Measurements from ENCODE around the gene DDX4.
"Not testable (repeated sequence)": the region's sequence is repeated elsewhere in the genome, so short reads cannot be mapped to it uniquely, and the experiment has no call there.

The DDX4 gene

DNA sequence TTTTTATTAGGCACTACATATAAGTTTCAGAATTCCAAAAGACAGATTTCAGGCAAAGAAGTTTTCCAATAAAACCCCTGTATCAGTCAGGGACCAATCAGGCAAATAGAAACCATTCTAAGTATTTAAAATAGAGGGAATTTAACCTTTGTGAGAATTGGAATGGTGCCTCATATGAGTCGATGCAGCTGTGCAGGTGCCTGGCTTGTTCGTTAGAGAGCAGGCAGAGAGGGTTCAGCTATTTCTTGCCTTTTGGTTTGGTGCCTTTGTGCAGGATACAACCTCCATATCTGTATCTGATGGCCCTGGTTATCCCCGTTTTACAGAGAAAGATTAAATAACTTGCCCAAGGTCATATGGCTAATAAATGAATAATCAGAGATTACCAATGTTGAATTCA lies 6.0 kb upstream of the DDX4 start:
- no peak for DNase-seq

DNA sequence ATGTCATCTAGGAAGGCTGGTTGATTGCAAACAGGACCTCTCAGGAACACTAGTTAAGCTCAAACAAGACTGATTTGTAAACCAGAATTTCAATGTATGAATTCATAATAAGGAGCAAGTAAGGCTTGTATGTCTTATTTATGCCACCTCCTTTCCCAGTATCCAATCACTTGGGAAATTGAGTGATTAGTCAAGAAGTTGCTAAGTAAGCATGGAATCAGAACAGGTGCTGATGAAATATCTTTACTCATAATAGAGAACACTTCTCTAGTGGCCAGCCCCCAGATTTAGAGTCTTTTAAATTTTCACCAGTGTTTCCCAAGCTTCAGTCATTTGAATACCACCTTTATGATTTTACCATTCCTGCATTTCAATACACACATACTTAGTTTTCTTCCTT lies 5.3 kb upstream of the DDX4 start:
- no peak for DNase-seq

- DNase-seq = no peak
Observed at GRCh38 chr5:55734658-55735057, 3.2 kb upstream of the DDX4 start.

DNA sequence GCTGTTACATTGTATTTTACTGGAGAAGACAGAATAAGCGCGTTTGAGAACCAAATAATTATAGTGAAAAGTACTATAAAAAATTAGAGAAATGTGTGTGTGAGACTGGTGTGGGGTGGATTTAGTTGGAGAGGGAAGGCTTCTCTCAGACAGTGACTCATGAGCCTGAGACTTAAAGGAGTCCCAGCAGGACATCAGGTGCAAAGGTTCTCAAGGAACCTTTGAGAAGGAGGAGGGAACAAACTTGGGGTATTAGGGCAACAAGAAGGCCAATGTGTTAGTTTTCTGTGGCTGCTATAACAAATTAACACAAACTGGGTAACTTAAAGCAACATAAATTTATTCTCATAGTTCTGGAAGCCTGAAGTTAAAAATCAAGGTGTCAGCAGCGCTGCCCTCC lies 4.9 kb downstream of the DDX4 start:
- DNase-seq = no peak

DNA sequence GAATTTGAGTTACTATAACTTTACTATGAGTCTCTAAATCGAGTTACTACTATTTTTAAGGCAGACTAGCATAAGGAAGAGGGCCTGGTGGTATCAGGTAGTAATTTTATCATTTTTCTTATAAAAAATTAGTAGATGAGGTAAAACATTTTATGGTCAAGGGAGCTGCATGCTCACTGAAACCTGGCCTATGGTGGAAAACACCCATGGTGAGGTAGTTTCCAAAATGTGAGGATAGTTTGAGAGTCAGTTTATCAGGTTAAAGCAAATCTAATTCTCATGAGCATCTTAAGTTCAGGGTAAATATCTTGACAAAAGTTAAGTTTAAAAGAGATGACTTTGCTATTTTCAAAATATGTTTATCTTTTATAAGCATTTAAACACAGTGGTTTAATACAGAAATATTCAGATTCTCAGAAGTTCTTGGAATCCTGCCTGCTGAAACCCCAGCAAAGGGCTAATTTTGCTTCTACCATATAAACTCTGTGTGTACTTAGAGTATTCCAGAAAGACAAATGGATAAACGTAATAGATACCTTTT lies 10.0 kb downstream of the DDX4 start:
- DNase-seq = no peak

DNA sequence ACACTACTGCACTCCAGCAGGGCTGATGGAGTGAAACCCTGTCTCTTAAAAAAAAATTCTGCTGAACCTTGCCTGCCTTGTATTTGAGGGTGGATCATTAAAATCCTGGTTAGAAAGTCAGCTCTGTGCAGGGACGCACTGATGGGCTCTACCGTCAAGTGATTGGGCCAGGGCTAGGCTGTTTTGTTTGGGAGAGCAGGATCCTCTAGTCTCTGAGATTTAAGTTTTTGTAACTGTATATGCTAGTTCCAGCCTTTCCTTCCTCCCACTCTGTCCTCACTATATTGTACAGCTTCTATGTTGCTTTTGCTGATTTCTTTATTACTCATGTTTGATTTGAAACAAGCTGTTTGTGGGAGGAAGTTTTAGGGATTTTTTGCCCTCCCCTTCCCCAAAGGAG lies 11.5 kb downstream of the DDX4 start:
- DNase-seq = no peak

DNA sequence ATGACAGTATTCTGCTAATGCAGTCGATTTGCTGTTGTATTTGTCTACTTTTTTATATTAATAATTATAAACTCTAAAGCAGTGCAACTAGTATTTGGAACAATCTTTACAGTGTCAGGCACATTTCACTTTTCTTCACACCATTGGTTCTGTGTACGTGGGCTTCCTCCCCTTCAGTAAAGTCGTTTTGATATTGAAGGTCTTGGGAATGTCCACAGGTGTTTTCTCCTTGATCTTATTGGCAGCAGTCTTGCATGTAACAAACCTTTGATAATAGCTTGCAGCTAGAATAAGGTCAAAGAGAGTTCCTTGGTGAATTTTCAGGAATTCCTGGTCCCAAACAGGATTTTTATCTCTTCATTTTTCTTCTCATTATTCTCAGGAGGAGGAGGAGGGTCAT lies 12.2 kb downstream of the DDX4 start:
- DNase-seq = no peak

DNA sequence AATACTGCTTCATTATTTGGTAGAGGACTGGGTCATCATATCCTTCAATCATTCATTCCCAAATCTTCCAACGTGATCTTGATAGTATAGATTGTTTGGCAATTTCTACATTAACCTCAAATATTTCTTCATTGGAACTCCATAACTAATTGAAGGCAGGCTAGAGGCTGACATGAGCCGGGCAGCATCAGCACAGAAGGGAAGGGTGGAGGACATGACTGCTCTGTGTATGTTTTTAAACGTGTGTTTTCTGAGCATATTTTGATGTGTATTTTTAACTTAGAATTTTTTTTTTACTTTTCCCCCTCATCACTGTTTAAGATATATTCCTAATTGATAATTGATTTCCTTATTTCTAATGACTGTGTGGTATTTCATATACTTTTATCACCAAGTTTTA lies 12.6 kb downstream of the DDX4 start:
- no peak for DNase-seq

GRCh38 chr5:55758231-55758630 lies 20.4 kb downstream of the DDX4 start:
- DNase-seq = no peak

DNA sequence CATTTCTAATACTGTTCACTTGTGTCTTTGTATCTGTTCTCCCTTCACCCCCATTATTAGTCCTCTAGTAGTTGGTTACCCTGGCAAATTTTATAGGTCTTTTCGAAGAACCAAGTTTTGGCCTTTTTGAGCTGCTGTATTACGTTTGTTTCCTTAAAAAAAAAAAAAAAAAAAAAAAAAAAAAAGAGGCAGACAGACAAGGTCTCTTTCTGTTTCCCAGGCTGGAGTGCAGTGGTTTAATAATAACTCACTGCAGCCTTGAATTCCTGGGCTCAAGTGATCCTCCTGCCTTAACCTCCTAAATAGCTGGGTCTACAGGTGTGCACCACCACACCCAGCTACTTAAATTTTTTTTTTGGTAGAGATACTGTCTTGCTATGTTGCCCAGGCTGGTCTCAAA lies 20.9 kb downstream of the DDX4 start:
- no peak for DNase-seq

DNA sequence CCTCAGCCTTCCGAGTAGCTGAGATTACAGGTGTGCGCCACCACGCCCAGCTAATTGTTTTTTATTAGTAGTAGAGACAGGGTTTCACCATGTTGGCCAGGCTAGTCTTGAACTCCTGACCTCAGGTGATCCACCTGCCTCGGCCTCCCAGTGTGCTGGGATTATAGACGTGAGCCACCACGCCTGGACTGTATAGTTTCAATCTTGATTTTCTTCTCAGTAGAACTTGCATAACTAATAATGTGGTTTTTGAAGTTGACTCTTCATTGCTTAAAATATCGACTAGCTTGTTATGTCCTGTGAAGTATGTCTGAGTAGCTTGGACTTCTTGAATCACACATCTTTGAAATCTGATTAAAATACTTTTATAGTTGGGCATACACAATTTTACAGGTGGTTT lies 23.9 kb downstream of the DDX4 start:
- not testable (repeated sequence) for DNase-seq

- no peak for DNase-seq
Observed at GRCh38 chr5:55763746-55764420, 26.0 kb downstream of the DDX4 start.

GRCh38 chr5:55768279-55768678 lies 30.4 kb downstream of the DDX4 start:
- DNase-seq = no peak

DNA sequence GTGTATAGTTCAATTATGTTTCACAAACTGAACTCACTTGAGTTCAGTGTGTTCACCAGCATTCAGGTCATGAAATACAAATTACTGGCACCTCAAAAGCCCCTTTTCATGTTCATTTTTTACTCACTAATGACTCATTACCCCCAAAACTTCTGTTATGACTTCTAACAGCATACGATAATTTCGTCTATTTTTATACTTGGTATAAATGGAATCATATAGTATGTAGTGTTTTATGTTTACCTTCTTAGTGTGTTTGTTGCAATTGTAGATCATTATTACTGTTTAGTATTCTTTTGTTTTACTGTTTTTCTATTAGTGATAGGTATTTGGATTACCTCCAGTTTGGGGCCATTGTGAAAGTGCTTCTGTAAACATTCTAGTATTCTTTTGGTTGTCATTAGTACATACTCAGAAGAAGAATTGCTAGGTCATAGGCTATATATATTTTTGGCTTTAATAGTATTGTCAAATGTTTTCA lies 33.4 kb downstream of the DDX4 start:
- no peak for DNase-seq

GRCh38 chr5:55773057-55773456 lies 35.2 kb downstream of the DDX4 start:
- DNase-seq = no peak

- no peak for DNase-seq
Observed at GRCh38 chr5:55777332-55777731, 39.5 kb downstream of the DDX4 start.

DNA sequence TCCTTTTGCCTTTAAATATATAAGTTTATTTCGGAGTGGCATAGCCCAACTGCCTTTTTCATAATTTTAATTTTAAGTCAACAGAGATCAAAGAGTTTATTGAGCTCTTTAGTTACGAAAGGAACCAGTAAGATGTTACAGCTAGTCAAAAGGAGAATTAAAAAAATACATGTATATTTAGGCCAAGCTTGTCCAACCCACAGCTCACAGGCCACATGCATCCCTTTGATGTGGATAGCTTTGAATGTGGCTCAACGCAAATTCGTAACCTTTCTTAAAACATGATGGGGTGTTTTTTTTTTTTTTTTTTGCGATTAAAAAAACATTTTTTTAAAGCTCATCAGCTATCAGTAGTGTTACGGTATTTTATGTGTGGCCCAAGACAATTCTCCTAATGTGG lies 63.1 kb downstream of the DDX4 start:
- DNase-seq = no peak

DNA sequence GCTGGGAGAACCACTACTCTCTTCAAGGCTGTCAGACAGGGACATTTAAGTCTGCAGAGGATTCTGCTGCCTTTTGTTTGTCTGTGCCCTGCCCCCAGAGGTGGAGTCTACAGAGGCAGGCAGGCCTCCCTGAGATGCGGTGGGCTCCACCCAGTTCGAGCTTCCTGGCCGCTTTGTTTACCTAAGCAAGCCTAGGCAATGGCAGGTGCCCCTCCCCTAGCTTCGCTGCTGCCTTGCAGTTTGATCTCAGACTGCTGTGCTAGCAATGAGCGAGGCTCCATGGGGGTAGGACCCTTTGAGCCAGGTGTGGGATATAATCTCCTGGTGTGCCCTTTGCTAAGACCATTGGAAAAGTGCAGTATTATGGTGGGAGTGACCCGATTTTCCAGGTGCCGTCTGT lies 71.0 kb downstream of the DDX4 start:
- DNase-seq = not testable (repeated sequence)

GRCh38 chr5:55815939-55816338 lies 78.1 kb downstream of the DDX4 start:
- DNase-seq = not testable (repeated sequence)

DNA sequence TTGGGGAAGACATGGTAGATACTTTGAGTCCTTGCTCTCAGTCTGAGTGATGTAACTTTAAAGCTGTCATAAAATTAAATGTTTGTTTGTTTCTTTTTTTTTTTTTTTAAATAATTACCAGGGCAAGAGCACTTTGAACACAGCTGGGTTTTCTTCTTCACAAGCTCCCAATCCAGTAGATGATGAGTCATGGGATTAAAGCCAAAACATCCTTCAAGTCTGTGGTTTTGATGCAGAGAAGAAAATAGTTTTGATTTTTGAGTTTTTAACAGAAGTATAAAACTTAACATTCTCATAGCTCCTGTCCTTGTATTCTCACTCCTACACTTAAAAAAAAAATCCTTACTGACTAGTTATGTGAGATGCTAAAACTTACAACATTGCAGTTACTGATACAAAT lies 78.5 kb downstream of the DDX4 start:
- DNase-seq = no peak

GRCh38 chr5:55817030-55817429 lies 79.2 kb downstream of the DDX4 start:
- DNase-seq = no peak

- no peak for DNase-seq
Observed at GRCh38 chr5:55820488-55820887, 82.6 kb downstream of the DDX4 start.

- peak; percentile 1 for DNase-seq
Observed at GRCh38 chr5:55821731-55822512, 84.1 kb downstream of the DDX4 start.

DNA sequence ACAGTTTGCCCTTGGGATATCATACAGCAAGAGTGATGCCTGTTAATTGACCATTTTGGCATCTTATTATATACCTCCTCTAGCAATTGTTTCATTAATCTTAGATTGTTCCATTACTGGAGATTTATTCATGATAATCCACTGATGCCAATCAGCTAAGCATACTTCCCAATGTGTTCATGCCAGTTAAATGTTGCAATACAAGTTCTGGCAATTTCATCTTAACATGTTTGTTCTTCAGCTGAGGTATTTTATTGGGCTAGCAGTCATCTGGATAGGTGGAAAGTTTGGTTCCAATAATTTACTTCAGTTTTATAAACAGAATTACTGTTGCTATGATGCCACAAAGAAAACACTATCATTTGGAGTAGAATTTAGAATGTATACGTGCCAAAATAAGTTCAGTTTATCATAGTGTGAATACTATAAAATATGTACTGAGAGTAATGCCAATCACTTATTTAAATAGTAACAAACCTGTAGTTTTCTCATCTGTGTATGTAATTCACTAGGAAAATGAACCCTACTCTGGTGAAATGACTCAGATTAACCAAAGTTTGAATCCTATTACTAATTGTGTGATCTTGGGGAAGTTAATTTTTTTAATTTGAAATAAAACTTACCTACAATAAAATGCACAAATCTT lies 85.4 kb downstream of the DDX4 start:
- DNase-seq = no peak

Measured in inflammatory macrophage treated with lipopolysaccharide for 4 hours (primary cell).